Neural crest cell (in vitro differentiated cells): ENCODE data around the gene INTS4. TPM values are rescaled to one million over a fixed set of nuclear protein-coding genes. Genes with fewer than 3 reads are reported as not detected.
"Not testable (repeated sequence)": the region's sequence is repeated elsewhere in the genome, so short reads cannot be mapped to it uniquely, and the experiment has no call there.

ENCODE experiments used
- DNase-seq: peaks from one replicate; pipeline ENCODE4 v3.0.0; 2021; ENCODE audit warnings: low read depth, mixed read lengths, low spot score
- H3K27ac Mint-ChIP-seq: one replicate; pipeline ENCODE4 v1.8.0; 2021; ENCODE audit warnings: mild to moderate bottlenecking, mixed read lengths; ENCODE audit not compliant: unreplicated experiment
- H3K27me3 Mint-ChIP-seq: 2 replicates; pipeline ENCODE4 v1.8.0; 2021; ENCODE audit warnings: low read depth, mild to moderate bottlenecking, mixed read lengths
- H3K36me3 Mint-ChIP-seq: 2 replicates; pipeline ENCODE4 v1.8.0; 2021; ENCODE audit warnings: low read depth, mild to moderate bottlenecking, mixed read lengths
- H3K4me1 Mint-ChIP-seq: 2 replicates; pipeline ENCODE4 v1.8.0; 2021; ENCODE audit warnings: mixed read lengths
- H3K4me3 Mint-ChIP-seq: one replicate; pipeline ENCODE4 v1.8.0; 2021; ENCODE audit warnings: mild to moderate bottlenecking, mixed read lengths
- H3K9me3 Mint-ChIP-seq: 2 replicates; pipeline ENCODE4 v1.8.0; 2021; ENCODE audit warnings: mixed read lengths
- CTCF ChIP-seq: fragments of 200-600 bp; sonication (generic); conservative IDR thresholded peaks from 2 replicates; pipeline ENCODE4 v1.5.0; 2021; ENCODE audit warnings: antibody characterized with exemption, mild to moderate bottlenecking
- total RNA-seq: library from RNA; stranded (reverse); gene quantifications from 2 replicates; pipeline ENCODE4 v1.2.1, GENCODE V29; 2021

The INTS4 gene
- total RNA-seq, 1 donor from 2014 or later = 54.4 TPM

GRCh38 chr11:78022397-78023396, 28.2 kb upstream of the INTS4 start, which contains the start of gene KCTD14:
Gene KCTD14, minus strand, starts transcription at chr11:78023276. Its CDS starts 27 bp downstream, at chr11:78023249.
- peak; percentile 3 for DNase-seq
- no peak for TF ChIP-seq CTCF
- peaks cover 27% of the 10 kb centered on the region for H3K4me1 Mint-ChIP-seq
- H3K4me3 Mint-ChIP-seq = peak within 1 kb of the TSS; percentile 70
- peaks cover 25% of the 10 kb centered on the region for H3K27me3 Mint-ChIP-seq
- no peak within 1 kb of the TSS for H3K27ac Mint-ChIP-seq
- no peaks in the 10 kb centered on the region for H3K9me3 Mint-ChIP-seq
- no peaks in the 10 kb centered on the region for H3K36me3 Mint-ChIP-seq

GRCh38 chr11:78021611-78022010, 27.1 kb upstream of the INTS4 start:
- H3K4me3 Mint-ChIP-seq = no peak overlapping the region
- H3K36me3 Mint-ChIP-seq = no peaks in the 10 kb centered on the region
- no peak for TF ChIP-seq CTCF
- H3K4me1 Mint-ChIP-seq = peaks cover 27% of the 10 kb centered on the region
- H3K9me3 Mint-ChIP-seq = no peaks in the 10 kb centered on the region
- H3K27me3 Mint-ChIP-seq = peaks cover 25% of the 10 kb centered on the region
- DNase-seq = no peak
- H3K27ac Mint-ChIP-seq = no peak overlapping the region

- Mint-ChIP-seq H3K36me3 (no peaks in the 10 kb centered on the region), H3K4me1 (peaks cover 27% of the 10 kb centered on the region), H3K9me3 (no peaks in the 10 kb centered on the region), H3K27ac (no peak overlapping the region), H3K27me3 (peaks cover 25% of the 10 kb centered on the region), H3K4me3 (no peak overlapping the region)
- DNase-seq = no peak
- no peak for TF ChIP-seq CTCF
These were observed 25.8 kb upstream of the INTS4 start for GRCh38 chr11:78020246-78020645.

- H3K27me3 Mint-ChIP-seq = peaks cover 25% of the 10 kb centered on the region
These were observed 25.3 kb upstream of the INTS4 start for GRCh38 chr11:78019808-78020207.

GRCh38 chr11:78015878-78016277, 21.4 kb upstream of the INTS4 start:
- H3K36me3 Mint-ChIP-seq = no peaks in the 10 kb centered on the region
- no peak for DNase-seq
- H3K27me3 Mint-ChIP-seq = peaks cover 2% of the 10 kb centered on the region
- TF ChIP-seq CTCF = no peak
- H3K4me1 Mint-ChIP-seq = peaks cover 16% of the 10 kb centered on the region
- no peak overlapping the region for H3K4me3 Mint-ChIP-seq
- no peaks in the 10 kb centered on the region for H3K9me3 Mint-ChIP-seq
- H3K27ac Mint-ChIP-seq = no peak overlapping the region

More at GRCh38 chr11:78019808-78020207, 25.3 kb upstream of the INTS4 start:
- Mint-ChIP-seq H3K27ac (no peak overlapping the region), H3K4me3 (no peak overlapping the region), H3K4me1 (peaks cover 27% of the 10 kb centered on the region), H3K9me3 (no peaks in the 10 kb centered on the region), H3K36me3 (no peaks in the 10 kb centered on the region)
- TF ChIP-seq CTCF = no peak
- DNase-seq = no peak

GRCh38 chr11:78014937-78015520, 20.6 kb upstream of the INTS4 start:
- H3K27ac Mint-ChIP-seq, H3K4me3 Mint-ChIP-seq, DNase-seq, H3K27me3 Mint-ChIP-seq, H3K9me3 Mint-ChIP-seq, H3K36me3 Mint-ChIP-seq, H3K4me1 Mint-ChIP-seq: not testable (repeated sequence)
